K562 (cell line): ENCODE measurements around the gene APOM. TPM values are rescaled to one million over a fixed set of nuclear protein-coding genes. Genes with fewer than 3 reads are reported as not detected.

ENCODE experiments used
- ARID2 ChIP-seq: fragments of 450-650 bp; IDR thresholded peaks from 2 replicates; pipeline ENCODE4 v1.6.1; 2017; ENCODE audit warnings: antibody characterized with exemption, mild to moderate bottlenecking
- BCOR ChIP-seq: fragments of 450-650 bp; IDR thresholded peaks from 2 replicates; pipeline ENCODE4 v1.6.1; 2016
- BHLHE40 ChIP-seq: IDR thresholded peaks from 2 replicates; pipeline ENCODE4 v1.6.1; 2011; ENCODE audit warnings: low read length, improper control_type of control experiment
- CBFB ChIP-seq: sonication (generic); formaldehyde crosslinking; IDR thresholded peaks from 2 replicates; pipeline ENCODE4 v1.4.0; 2020; ENCODE audit warnings: mild to moderate bottlenecking, missing genetic modification reagents
- CHD2 ChIP-seq: IDR thresholded peaks from 2 replicates; pipeline ENCODE4 v1.6.1; 2011; ENCODE audit warnings: low read depth, low read length
- EZH2 ChIP-seq: IDR thresholded peaks from 2 replicates; pipeline ENCODE4 v1.6.1; 2012; ENCODE audit warnings: low read depth, mild to moderate bottlenecking, inconsistent platforms, low read length, borderline replicate concordance
- FOXP1 ChIP-seq: sonication (generic); formaldehyde crosslinking; IDR thresholded peaks from 2 replicates; pipeline ENCODE4 v1.8.0; 2022; ENCODE audit warnings: mild to moderate bottlenecking, missing genetic modification reagents
- NR2C1 ChIP-seq, 2 experiments: fragments of 450-650 bp; IDR thresholded peaks; 2 replicates each; pipeline ENCODE4 v1.6.1; 2017; ENCODE audit warnings: mild to moderate bottlenecking in 2 of 2, antibody characterized with exemption in 1 of 2, inconsistent platforms in 1 of 2, missing compliant biosample characterization in 1 of 2, missing genetic modification characterization in 1 of 2
- NR2C2 ChIP-seq, 2 experiments: fragments of 200-800 bp in 1 of 2; sonication (Bioruptor generic) in 1 of 2; sonication (generic) in 1 of 2; formaldehyde crosslinking in 1 of 2; IDR thresholded peaks; 2 replicates each; pipeline versions ENCODE4 v1.6.1 to v1.8.0; 2016 to 2022; ENCODE audit warnings: mild to moderate bottlenecking in 1 of 2, missing compliant biosample characterization in 1 of 2, missing genetic modification characterization in 1 of 2, missing genetic modification reagents in 1 of 2
- SETDB1 ChIP-seq: IDR thresholded peaks from one replicate; pipeline ENCODE4 v1.6.1; 2012; ENCODE audit warnings: low read length, control low read depth, inconsistent platforms
- SIRT6 ChIP-seq: IDR thresholded peaks from one replicate; pipeline ENCODE4 v1.6.1; 2012; ENCODE audit warnings: low read depth, mild to moderate bottlenecking, control low read depth, inconsistent platforms, low read length, moderate library complexity
- SRSF9 ChIP-seq: fragments of 200-400 bp; formaldehyde crosslinking; IDR thresholded peaks from 2 replicates; pipeline ENCODE4 v1.6.1; 2017; ENCODE audit warnings: low read depth, low read length, borderline replicate concordance
- XRCC3 ChIP-seq: fragments of 450-650 bp; IDR thresholded peaks from 2 replicates; pipeline ENCODE4 v1.6.1; 2017; ENCODE audit warnings: mild to moderate bottlenecking, moderate library complexity
- YY1 ChIP-seq, 3 experiments: IDR thresholded peaks; 2 replicates each; pipeline ENCODE4 v1.6.1; 2011; ENCODE audit warnings: low read length in 2 of 3, mild to moderate bottlenecking in 2 of 3, moderate library complexity in 2 of 3, borderline replicate concordance in 1 of 3, control low read depth in 1 of 3, low read depth in 1 of 3; ENCODE audit not compliant: insufficient read depth in 3 of 3, insufficient replicate concordance in 2 of 3, control insufficient read depth in 1 of 3, insufficient read length in 1 of 3; ENCODE audit errors: extremely low read depth in 1 of 3
- ZNF146 ChIP-seq: IDR thresholded peaks from one replicate; pipeline ENCODE4 v1.6.1; 2018; ENCODE audit warnings: missing compliant biosample characterization; ENCODE audit not compliant: unreplicated experiment
- ZSCAN32 ChIP-seq: fragments of 450-650 bp; formaldehyde crosslinking; IDR thresholded peaks from 2 replicates; pipeline ENCODE4 v1.4.0; 2020; ENCODE audit warnings: mild to moderate bottlenecking, moderate library complexity
- polyA plus RNA-seq, 8 experiments: library from polyadenylated mRNA; depleted of rRNA in 4 of 8; stranded (reverse) in 5 of 8; unstranded in 3 of 8; fragments of >200 nt; fragmentation: Nextera tagmentation in 2 of 8; fragmentation: Illumina TruSeq in 1 of 8; extraction: Ambion mirVana in 2 of 8; extraction: Trizol in 1 of 8; gene quantifications; 2 replicates each; pipeline versions ENCODE4 v1.2.1 to v1.2.3, GENCODE V29; 2011 to 2014; ENCODE audit warnings: inconsistent platforms in 1 of 8, missing spikeins in 1 of 8
- total RNA-seq, 7 experiments: library from RNA; depleted of rRNA in 6 of 7; stranded (reverse); fragments of >200 nt in 6 of 7; fragmentation: Illumina TruSeq in 2 of 7; extraction: Trizol in 2 of 7; gene quantifications; 2 replicates each; pipeline versions ENCODE4 v1.2.1 to v1.2.3, GENCODE V29; 2011 to 2021; ENCODE audit warnings: low replicate concordance in 1 of 7
- TF ChIP-seq, protein P1 (sequence below): sonication (generic); formaldehyde crosslinking; IDR thresholded peaks from 2 replicates; pipeline ENCODE4 v1.8.0; 2022; ENCODE audit warnings: missing genetic modification reagents, mild to moderate bottlenecking, borderline replicate concordance
- TF ChIP-seq, protein P2 (sequence below): fragments of 450-650 bp; IDR thresholded peaks from 2 replicates; pipeline ENCODE4 v1.6.1; 2016; ENCODE audit warnings: antibody characterized with exemption
- TF ChIP-seq, protein P3 (sequence below), 2 experiments: IDR thresholded peaks; 2 replicates each; pipeline ENCODE4 v1.6.1; 2011; ENCODE audit warnings: borderline replicate concordance in 1 of 2, control low read depth in 1 of 2, low read depth in 1 of 2, low read length in 1 of 2, mild to moderate bottlenecking in 1 of 2, mixed read lengths in 1 of 2, moderate library complexity in 1 of 2; ENCODE audit not compliant: insufficient read depth in 1 of 2, insufficient read length in 1 of 2, poor library complexity in 1 of 2, severe bottlenecking in 1 of 2; ENCODE audit errors: extremely low read depth in 1 of 2
- TF ChIP-seq, protein P4 (sequence below): sonication (generic); IDR thresholded peaks from 2 replicates; pipeline ENCODE4 v1.6.1; 2016
- TF ChIP-seq, protein P5 (sequence below): fragments of 250-450 bp; sonication (Bioruptor Pico); IDR thresholded peaks from 2 replicates; pipeline ENCODE4 v1.8.0; 2022; ENCODE audit warnings: moderate library complexity, mild to moderate bottlenecking, inconsistent platforms

The APOM gene
- total and polyA plus RNA-seq, 9 of the 15 experiments (the other 6 are each of a cell fraction or from before 2014, with no cell fraction given) = 5.7 to 24.3 (median 10.4) TPM

DNA sequence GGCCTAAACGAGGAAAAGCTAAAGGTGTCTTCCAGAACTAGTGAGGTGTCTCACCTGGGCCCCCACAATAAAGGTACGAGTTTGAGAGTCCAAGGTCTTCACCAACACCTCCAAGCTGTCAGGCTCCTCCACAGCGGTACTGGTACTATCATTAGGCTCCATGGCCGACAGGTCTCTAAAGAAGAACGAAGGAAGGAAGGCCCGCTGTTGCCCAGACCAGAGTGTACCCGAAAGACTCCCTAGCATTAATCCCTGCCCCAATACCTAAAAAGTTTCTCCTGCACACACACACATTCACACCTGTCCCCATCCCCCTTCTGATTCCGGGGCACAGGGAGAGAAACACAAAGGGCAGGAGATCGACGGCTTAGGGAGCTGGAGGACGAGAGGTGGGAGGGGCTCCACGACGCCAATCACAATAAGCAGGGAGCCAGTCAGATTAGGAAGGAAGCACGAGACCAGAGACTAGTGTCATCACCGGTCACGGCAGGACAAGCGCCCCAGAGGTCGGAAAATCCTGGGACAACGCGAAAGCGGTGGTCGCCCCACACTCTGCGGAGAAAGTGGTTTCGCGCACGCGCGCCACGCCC, 4.0 kb upstream of the APOM start (continued):
- TF ChIP-seq, protein P1, sequence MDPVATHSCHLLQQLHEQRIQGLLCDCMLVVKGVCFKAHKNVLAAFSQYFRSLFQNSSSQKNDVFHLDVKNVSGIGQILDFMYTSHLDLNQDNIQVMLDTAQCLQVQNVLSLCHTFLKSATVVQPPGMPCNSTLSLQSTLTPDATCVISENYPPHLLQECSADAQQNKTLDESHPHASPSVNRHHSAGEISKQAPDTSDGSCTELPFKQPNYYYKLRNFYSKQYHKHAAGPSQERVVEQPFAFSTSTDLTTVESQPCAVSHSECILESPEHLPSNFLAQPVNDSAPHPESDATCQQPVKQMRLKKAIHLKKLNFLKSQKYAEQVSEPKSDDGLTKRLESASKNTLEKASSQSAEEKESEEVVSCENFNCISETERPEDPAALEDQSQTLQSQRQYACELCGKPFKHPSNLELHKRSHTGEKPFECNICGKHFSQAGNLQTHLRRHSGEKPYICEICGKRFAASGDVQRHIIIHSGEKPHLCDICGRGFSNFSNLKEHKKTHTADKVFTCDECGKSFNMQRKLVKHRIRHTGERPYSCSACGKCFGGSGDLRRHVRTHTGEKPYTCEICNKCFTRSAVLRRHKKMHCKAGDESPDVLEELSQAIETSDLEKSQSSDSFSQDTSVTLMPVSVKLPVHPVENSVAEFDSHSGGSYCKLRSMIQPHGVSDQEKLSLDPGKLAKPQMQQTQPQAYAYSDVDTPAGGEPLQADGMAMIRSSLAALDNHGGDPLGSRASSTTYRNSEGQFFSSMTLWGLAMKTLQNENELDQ (CRISPR knock-in tag) = 0 out of 2 replicates have a peak, but pooled peaks have one; percentile 71
- TF ChIP-seq NR2C2 (CRISPR knock-in tag; IDR thresholded peaks at IDR 0.05) = peak; percentile 35
- TF ChIP-seq NR2C2 (tag; IDR thresholded peaks at IDR 0.05) = no peak
- TF ChIP-seq CBFB (CRISPR knock-in tag) = peak; percentile 80; the same call in 1 of the 2 replicates
- no peak for TF ChIP-seq SIRT6
- no peak for TF ChIP-seq SETDB1
- TF ChIP-seq, protein P2, sequence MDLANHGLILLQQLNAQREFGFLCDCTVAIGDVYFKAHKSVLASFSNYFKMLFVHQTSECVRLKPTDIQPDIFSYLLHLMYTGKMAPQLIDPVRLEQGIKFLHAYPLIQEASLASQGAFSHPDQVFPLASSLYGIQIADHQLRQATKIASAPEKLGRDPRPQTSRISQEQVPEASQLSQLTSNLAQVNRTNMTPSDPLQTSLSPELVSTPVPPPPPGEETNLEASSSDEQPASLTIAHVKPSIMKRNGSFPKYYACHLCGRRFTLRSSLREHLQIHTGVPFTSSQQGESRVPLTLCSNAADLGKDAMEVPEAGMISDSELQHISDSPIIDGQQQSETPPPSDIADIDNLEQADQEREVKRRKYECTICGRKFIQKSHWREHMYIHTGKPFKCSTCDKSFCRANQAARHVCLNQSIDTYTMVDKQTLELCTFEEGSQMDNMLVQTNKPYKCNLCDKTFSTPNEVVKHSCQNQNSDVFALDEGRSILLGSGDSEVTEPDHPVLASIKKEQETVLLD = no peak
- TF ChIP-seq FOXP1 (CRISPR knock-in tag) = no peak
- no peak for TF ChIP-seq SRSF9
- TF ChIP-seq BCOR = no peak
- TF ChIP-seq, protein P3, sequence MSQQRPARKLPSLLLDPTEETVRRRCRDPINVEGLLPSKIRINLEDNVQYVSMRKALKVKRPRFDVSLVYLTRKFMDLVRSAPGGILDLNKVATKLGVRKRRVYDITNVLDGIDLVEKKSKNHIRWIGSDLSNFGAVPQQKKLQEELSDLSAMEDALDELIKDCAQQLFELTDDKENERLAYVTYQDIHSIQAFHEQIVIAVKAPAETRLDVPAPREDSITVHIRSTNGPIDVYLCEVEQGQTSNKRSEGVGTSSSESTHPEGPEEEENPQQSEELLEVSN (IDR thresholded peaks at IDR 0.05; ENCODE audit: borderline replicate concordance in 1 of 2, extremely low read depth in 1 of 2, insufficient read depth in 1 of 2, insufficient read length in 1 of 2, low read depth in 1 of 2, low read length in 1 of 2, poor library complexity in 1 of 2, severe bottlenecking in 1 of 2) = peak in 1 of 2 experiments; percentile 24
- no peak for TF ChIP-seq XRCC3
- no peak; the same call in 1 of the 2 replicates for TF ChIP-seq CHD2
- no peak for TF ChIP-seq EZH2
- no peak for TF ChIP-seq ZNF146 (CRISPR knock-in tag)
- TF ChIP-seq, protein P4, sequence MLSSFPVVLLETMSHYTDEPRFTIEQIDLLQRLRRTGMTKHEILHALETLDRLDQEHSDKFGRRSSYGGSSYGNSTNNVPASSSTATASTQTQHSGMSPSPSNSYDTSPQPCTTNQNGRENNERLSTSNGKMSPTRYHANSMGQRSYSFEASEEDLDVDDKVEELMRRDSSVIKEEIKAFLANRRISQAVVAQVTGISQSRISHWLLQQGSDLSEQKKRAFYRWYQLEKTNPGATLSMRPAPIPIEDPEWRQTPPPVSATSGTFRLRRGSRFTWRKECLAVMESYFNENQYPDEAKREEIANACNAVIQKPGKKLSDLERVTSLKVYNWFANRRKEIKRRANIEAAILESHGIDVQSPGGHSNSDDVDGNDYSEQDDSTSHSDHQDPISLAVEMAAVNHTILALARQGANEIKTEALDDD = no peak; the same call in 1 of the 2 replicates
- TF ChIP-seq ARID2 = no peak
- TF ChIP-seq, protein P5, sequence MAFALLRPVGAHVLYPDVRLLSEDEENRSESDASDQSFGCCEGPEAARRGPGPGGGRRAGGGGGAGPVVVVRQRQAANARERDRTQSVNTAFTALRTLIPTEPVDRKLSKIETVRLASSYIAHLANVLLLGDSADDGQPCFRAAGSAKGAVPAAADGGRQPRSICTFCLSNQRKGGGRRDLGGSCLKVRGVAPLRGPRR (CRISPR knock-in tag) = 0 out of 2 replicates have a peak, but pooled peaks have one; percentile 20
- TF ChIP-seq YY1 (IDR thresholded peaks at IDR 0.05; ENCODE audit: borderline replicate concordance in 1 of 3, control insufficient read depth in 1 of 3, extremely low read depth in 1 of 3, insufficient read depth in 3 of 3, insufficient read length in 1 of 3, insufficient replicate concordance in 2 of 3, low read depth in 1 of 3, low read length in 2 of 3) = peak in 1 of 3 experiments; percentile 24
- TF ChIP-seq BHLHE40 = peak; percentile 99
- no peak for TF ChIP-seq ZSCAN32 (CRISPR knock-in tag)
- TF ChIP-seq NR2C1 (IDR thresholded peaks at IDR 0.05) = no peak
- TF ChIP-seq NR2C1 (tag; IDR thresholded peaks at IDR 0.05) = peak; percentile 62
